ENCODE measurements around the gene LNX2. TPM values are rescaled to one million over a fixed set of nuclear protein-coding genes. Genes with fewer than 3 reads are reported as not detected.

Gene LNX2
- total RNA-seq, 1 experiment from 2014 or later, result 6.4 TPM

DNA sequence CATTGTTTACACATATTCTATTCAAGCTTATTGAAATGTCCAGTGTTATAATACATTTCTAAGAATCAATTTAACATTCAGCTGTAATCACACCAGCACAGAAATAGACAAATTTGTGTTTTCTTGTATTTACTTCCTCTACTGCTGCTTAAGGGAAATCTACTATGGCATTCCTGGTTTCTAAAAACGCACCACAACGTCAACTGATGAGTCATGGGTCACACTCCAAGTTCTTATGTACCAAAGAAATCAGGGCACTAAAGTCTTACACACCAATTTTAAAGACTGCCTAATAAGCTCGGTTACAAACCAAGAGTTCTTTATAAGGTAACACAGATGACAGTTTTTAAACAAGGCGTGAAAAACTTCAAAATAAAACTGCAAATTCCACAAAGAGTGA, 13.2 kb downstream of the LNX2 start:
- Histone ChIP-seq H3K4me3 (ENCODE audit: low read depth, low read length, poor library complexity, severe bottlenecking) (peak overlapping the region; percentile 7), H3K36me3 (ENCODE audit: insufficient read depth, low read length, poor library complexity, severe bottlenecking) (no peaks in the 10 kb centered on the region), H3K4me1 (ENCODE audit: insufficient read depth, low read length, poor library complexity, severe bottlenecking) (peaks cover 22% of the 10 kb centered on the region), H3K9me3 (ENCODE audit: low read depth, low read length, poor library complexity, severe bottlenecking) (no peaks in the 10 kb centered on the region), H3K27me3 (replicated peaks; ENCODE audit: insufficient read depth, low read depth, low read length, poor library complexity) (no peaks in the 10 kb centered on the region), H3K27ac (ENCODE audit: low read depth, low read length, poor library complexity, severe bottlenecking) (no peak overlapping the region)
- no TSS peak for BruUV-seq (replicated peaks)
- peak; percentile 39 for DNase-seq (ENCODE audit: low spot score)
- ChIA-PET POLR2A (ENCODE audit: low non-redundant PET) (no interaction called here), CTCF (interaction anchor here (0.6 kb wide), 1 partner anchor 14 kb away, joined by 3 read pairs; no protein-coding TSS in a partner anchor)
- intact Hi-C loops (cut with micrococcal nuclease; ENCODE audit: unreplicated experiment), result no loop called here
- no peak for TF ChIP-seq EZH2 (IDR thresholded peaks at IDR 0.05; ENCODE audit: borderline replicate concordance, low read depth, low read length, poor library complexity, severe bottlenecking)
- TF ChIP-seq, protein P1, sequence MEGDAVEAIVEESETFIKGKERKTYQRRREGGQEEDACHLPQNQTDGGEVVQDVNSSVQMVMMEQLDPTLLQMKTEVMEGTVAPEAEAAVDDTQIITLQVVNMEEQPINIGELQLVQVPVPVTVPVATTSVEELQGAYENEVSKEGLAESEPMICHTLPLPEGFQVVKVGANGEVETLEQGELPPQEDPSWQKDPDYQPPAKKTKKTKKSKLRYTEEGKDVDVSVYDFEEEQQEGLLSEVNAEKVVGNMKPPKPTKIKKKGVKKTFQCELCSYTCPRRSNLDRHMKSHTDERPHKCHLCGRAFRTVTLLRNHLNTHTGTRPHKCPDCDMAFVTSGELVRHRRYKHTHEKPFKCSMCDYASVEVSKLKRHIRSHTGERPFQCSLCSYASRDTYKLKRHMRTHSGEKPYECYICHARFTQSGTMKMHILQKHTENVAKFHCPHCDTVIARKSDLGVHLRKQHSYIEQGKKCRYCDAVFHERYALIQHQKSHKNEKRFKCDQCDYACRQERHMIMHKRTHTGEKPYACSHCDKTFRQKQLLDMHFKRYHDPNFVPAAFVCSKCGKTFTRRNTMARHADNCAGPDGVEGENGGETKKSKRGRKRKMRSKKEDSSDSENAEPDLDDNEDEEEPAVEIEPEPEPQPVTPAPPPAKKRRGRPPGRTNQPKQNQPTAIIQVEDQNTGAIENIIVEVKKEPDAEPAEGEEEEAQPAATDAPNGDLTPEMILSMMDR (conservative IDR thresholded peaks at IDR 0.05; ENCODE audit: low read depth, low read length), result no peak

DNA sequence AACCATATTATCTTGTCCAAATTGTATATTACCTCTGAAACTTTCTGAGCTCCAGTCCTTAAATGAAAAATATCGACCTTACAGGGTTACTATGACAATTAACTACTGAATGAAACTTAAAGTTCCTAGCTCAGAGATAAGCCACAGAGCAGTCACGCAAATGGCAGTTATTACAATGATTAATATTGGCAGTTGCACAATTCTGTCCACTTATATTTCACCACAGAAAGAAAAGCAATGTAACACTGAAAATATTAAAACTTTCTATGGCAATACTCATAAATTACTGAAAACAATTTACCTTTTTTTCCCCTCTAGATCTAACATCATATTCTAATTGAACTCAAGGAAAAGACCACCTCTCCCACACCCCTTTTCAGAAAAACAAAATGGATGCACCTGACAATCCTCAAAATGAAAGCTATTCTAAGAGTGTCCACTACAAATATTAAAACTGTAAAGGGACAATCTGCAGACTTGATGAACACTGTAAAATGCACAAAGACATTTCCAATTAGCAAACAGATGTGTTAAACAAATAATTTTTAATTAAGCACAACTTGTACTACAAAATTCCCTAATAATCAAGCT, 14.6 kb downstream of the LNX2 start:
- CTCF ChIA-PET, result no interaction called here
- Histone ChIP-seq H3K4me1 (ENCODE audit: insufficient read depth, low read length, poor library complexity, severe bottlenecking) (peaks cover 22% of the 10 kb centered on the region), H3K36me3 (ENCODE audit: insufficient read depth, low read length, poor library complexity, severe bottlenecking) (no peaks in the 10 kb centered on the region), H3K9me3 (ENCODE audit: low read depth, low read length, poor library complexity, severe bottlenecking) (no peaks in the 10 kb centered on the region), H3K27ac (ENCODE audit: low read depth, low read length, poor library complexity, severe bottlenecking) (no peak overlapping the region), H3K27me3 (replicated peaks; ENCODE audit: insufficient read depth, low read depth, low read length, poor library complexity) (no peaks in the 10 kb centered on the region), H3K4me3 (ENCODE audit: low read depth, low read length, poor library complexity, severe bottlenecking) (no peak overlapping the region)
- no TSS peak for BruUV-seq (replicated peaks)
- DNase-seq (ENCODE audit: low spot score), result no peak
- TF ChIP-seq, protein P1 (conservative IDR thresholded peaks at IDR 0.05; ENCODE audit: low read depth, low read length), result no peak
- TF ChIP-seq EZH2 (IDR thresholded peaks at IDR 0.05; ENCODE audit: borderline replicate concordance, low read depth, low read length, poor library complexity, severe bottlenecking), result no peak
- POLR2A ChIA-PET (ENCODE audit: low non-redundant PET), result interaction anchor here (0.7 kb wide), 1 partner anchor 15 kb away, joined by 3 read pairs; no protein-coding TSS in a partner anchor
- intact Hi-C loops (cut with micrococcal nuclease; ENCODE audit: unreplicated experiment), result no loop called here

DNA sequence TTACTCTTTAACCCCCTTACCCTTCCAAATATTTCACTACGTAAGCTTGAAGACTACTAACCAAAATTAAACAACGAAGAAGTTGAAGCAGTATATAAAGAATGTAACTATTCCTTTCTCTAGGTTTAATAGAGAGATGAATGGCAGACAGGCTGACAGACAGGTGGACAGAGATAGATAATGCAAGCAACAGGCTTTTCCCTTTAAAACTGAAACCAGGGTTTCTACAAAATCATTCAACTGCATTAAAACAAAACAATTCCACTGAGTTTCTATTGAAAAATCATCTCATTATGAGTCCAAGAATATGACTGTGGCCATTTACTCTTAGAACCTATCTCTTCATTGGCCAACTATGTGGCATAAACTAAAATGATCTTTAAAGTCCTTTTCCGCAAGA, 15.2 kb downstream of the LNX2 start:
- H3K36me3 ChIP-seq (ENCODE audit: insufficient read depth, low read length, poor library complexity, severe bottlenecking), result no peaks in the 10 kb centered on the region
- no peak for TF ChIP-seq EZH2 (IDR thresholded peaks at IDR 0.05; ENCODE audit: borderline replicate concordance, low read depth, low read length, poor library complexity, severe bottlenecking)
- TF ChIP-seq, protein P1 (conservative IDR thresholded peaks at IDR 0.05; ENCODE audit: low read depth, low read length), result no peak
- ChIA-PET POLR2A (ENCODE audit: low non-redundant PET) (no interaction called here), CTCF (no interaction called here)
- no peak overlapping the region for H3K27ac ChIP-seq (ENCODE audit: low read depth, low read length, poor library complexity, severe bottlenecking)
- no peaks in the 10 kb centered on the region for H3K27me3 ChIP-seq (replicated peaks; ENCODE audit: insufficient read depth, low read depth, low read length, poor library complexity)
- no peaks in the 10 kb centered on the region for H3K9me3 ChIP-seq (ENCODE audit: low read depth, low read length, poor library complexity, severe bottlenecking)
- intact Hi-C loops (cut with micrococcal nuclease; ENCODE audit: unreplicated experiment), result no loop called here
- H3K4me3 ChIP-seq (ENCODE audit: low read depth, low read length, poor library complexity, severe bottlenecking), result no peak overlapping the region
- H3K4me1 ChIP-seq (ENCODE audit: insufficient read depth, low read length, poor library complexity, severe bottlenecking), result peaks cover 22% of the 10 kb centered on the region
- no TSS peak for BruUV-seq (replicated peaks)
- DNase-seq (ENCODE audit: low spot score), result no peak

All from A673 (cell line).